GM12878 (cell line): ENCODE data around the gene UBAP2. TPM values are rescaled to one million over a fixed set of nuclear protein-coding genes. Genes with fewer than 3 reads are reported as not detected.

Experiments
- DPF2 ChIP-seq: fragments of 450-650 bp; IDR thresholded peaks from 2 replicates; pipeline ENCODE4 v1.6.1; 2017; ENCODE audit warnings: mild to moderate bottlenecking
- LARP7 ChIP-seq: fragments of 450-650 bp; IDR thresholded peaks from 2 replicates; pipeline ENCODE4 v1.6.1; 2017; ENCODE audit warnings: mild to moderate bottlenecking
- MTA2 ChIP-seq: fragments of 450-650 bp; IDR thresholded peaks from 2 replicates; pipeline ENCODE4 v1.6.1; 2016; ENCODE audit warnings: low read depth, mild to moderate bottlenecking, moderate library complexity
- MYC ChIP-seq: IDR thresholded peaks from 2 replicates; pipeline ENCODE4 v1.6.1; 2011; ENCODE audit warnings: mild to moderate bottlenecking, low read length, moderate library complexity, inconsistent platforms; ENCODE audit not compliant: insufficient read depth, insufficient replicate concordance, insufficient read length, severe bottlenecking
- SIN3A ChIP-seq: IDR thresholded peaks from 2 replicates; pipeline ENCODE4 v1.6.1; 2012; ENCODE audit warnings: low read depth, low read length, improper control_type of control experiment
- SIX5 ChIP-seq: IDR thresholded peaks from 2 replicates; pipeline ENCODE4 v1.6.1; 2011; ENCODE audit warnings: mild to moderate bottlenecking, low read depth, low read length, moderate library complexity; ENCODE audit not compliant: severe bottlenecking
- SP1 ChIP-seq: IDR thresholded peaks from one replicate; pipeline ENCODE4 v1.6.1; 2011; ENCODE audit warnings: low read depth, low read length
- TBL1XR1 ChIP-seq: IDR thresholded peaks from 2 replicates; pipeline ENCODE4 v1.6.1; 2012; ENCODE audit warnings: low read depth, low read length, improper control_type of control experiment
- WRNIP1 ChIP-seq: IDR thresholded peaks from 2 replicates; pipeline ENCODE4 v1.6.1; 2011; ENCODE audit warnings: low read depth, low read length, improper control_type of control experiment, borderline replicate concordance
- ZNF24 ChIP-seq: fragments of 450-650 bp; IDR thresholded peaks from 2 replicates; pipeline ENCODE4 v1.6.1; 2017; ENCODE audit warnings: antibody characterized with exemption, mild to moderate bottlenecking
- ZNF687 ChIP-seq: fragments of 450-650 bp; IDR thresholded peaks from 2 replicates; pipeline ENCODE4 v1.6.1; 2017; ENCODE audit warnings: mild to moderate bottlenecking, moderate library complexity
- polyA plus RNA-seq, 11 experiments: library from polyadenylated mRNA; depleted of rRNA in 4 of 11; unstranded in 6 of 11; stranded (reverse) in 5 of 11; fragments of >200 nt; fragmentation: Nextera tagmentation in 4 of 11; fragmentation: Illumina TruSeq in 1 of 11; extraction: Ambion mirVana in 4 of 11; extraction: Trizol in 1 of 11; gene quantifications; 1 replicate in 1 of 11; 2 replicates in 10 of 11; pipeline versions ENCODE4 v1.2.1 to v1.2.3, GENCODE V29; 2011 to 2016; ENCODE audit warnings: inconsistent platforms in 2 of 11, missing spikeins in 2 of 11, low read depth in 1 of 11
- total RNA-seq, 4 experiments: library from RNA; depleted of rRNA in 3 of 4; stranded (reverse); fragments of >200 nt in 3 of 4; fragmentation: Illumina TruSeq in 1 of 4; extraction: Trizol in 1 of 4; gene quantifications; 2 replicates each; pipeline versions ENCODE4 v1.2.1 to v1.2.3, GENCODE V29; 2013 to 2021
- TF ChIP-seq, protein P1 (sequence below): IDR thresholded peaks from 2 replicates; pipeline ENCODE4 v1.6.1; 2011; ENCODE audit warnings: borderline replicate concordance, low read depth, mild to moderate bottlenecking, moderate library complexity, low read length; ENCODE audit not compliant: insufficient read depth, poor library complexity, severe bottlenecking
- TF ChIP-seq, protein P2 (sequence below): fragments of 450-650 bp; IDR thresholded peaks from 2 replicates; pipeline ENCODE4 v1.6.1; 2016; ENCODE audit warnings: mild to moderate bottlenecking
- TF ChIP-seq, protein P3 (sequence below): fragments of 450-650 bp; IDR thresholded peaks from 2 replicates; pipeline ENCODE4 v1.6.1; 2016; ENCODE audit warnings: mild to moderate bottlenecking, moderate library complexity, borderline replicate concordance

The UBAP2 gene
- total and polyA plus RNA-seq, 10 of the 15 experiments (the other 5 are each of a cell fraction or from before 2014, with no cell fraction given), result 8.5 to 48.2 (median 28.1) TPM

- TF ChIP-seq, protein P1, sequence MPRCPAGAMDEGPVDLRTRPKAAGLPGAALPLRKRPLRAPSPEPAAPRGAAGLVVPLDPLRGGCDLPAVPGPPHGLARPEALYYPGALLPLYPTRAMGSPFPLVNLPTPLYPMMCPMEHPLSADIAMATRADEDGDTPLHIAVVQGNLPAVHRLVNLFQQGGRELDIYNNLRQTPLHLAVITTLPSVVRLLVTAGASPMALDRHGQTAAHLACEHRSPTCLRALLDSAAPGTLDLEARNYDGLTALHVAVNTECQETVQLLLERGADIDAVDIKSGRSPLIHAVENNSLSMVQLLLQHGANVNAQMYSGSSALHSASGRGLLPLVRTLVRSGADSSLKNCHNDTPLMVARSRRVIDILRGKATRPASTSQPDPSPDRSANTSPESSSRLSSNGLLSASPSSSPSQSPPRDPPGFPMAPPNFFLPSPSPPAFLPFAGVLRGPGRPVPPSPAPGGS, result peak; percentile 43
- TF ChIP-seq ZNF24, result no peak
- TF ChIP-seq, protein P2, sequence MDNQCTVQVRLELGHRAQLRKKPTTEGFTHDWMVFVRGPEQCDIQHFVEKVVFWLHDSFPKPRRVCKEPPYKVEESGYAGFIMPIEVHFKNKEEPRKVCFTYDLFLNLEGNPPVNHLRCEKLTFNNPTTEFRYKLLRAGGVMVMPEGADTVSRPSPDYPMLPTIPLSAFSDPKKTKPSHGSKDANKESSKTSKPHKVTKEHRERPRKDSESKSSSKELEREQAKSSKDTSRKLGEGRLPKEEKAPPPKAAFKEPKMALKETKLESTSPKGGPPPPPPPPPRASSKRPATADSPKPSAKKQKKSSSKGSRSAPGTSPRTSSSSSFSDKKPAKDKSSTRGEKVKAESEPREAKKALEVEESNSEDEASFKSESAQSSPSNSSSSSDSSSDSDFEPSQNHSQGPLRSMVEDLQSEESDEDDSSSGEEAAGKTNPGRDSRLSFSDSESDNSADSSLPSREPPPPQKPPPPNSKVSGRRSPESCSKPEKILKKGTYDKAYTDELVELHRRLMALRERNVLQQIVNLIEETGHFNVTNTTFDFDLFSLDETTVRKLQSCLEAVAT, result peak; percentile 64; the same call in 1 of the 2 replicates
- peak; percentile 90 for TF ChIP-seq SIN3A
- TF ChIP-seq SP1, result peak; percentile 72
- peak; percentile 70 for TF ChIP-seq LARP7
- TF ChIP-seq SIX5, result peak; percentile 89
- peak; percentile 90 for TF ChIP-seq MYC
- peak; percentile 61; the same call in 1 of the 2 replicates for TF ChIP-seq ZNF687
- 0 out of 2 replicates have a peak, but pooled peaks have one; percentile 8 for TF ChIP-seq MTA2
- no peak for TF ChIP-seq WRNIP1
- TF ChIP-seq, protein P3, sequence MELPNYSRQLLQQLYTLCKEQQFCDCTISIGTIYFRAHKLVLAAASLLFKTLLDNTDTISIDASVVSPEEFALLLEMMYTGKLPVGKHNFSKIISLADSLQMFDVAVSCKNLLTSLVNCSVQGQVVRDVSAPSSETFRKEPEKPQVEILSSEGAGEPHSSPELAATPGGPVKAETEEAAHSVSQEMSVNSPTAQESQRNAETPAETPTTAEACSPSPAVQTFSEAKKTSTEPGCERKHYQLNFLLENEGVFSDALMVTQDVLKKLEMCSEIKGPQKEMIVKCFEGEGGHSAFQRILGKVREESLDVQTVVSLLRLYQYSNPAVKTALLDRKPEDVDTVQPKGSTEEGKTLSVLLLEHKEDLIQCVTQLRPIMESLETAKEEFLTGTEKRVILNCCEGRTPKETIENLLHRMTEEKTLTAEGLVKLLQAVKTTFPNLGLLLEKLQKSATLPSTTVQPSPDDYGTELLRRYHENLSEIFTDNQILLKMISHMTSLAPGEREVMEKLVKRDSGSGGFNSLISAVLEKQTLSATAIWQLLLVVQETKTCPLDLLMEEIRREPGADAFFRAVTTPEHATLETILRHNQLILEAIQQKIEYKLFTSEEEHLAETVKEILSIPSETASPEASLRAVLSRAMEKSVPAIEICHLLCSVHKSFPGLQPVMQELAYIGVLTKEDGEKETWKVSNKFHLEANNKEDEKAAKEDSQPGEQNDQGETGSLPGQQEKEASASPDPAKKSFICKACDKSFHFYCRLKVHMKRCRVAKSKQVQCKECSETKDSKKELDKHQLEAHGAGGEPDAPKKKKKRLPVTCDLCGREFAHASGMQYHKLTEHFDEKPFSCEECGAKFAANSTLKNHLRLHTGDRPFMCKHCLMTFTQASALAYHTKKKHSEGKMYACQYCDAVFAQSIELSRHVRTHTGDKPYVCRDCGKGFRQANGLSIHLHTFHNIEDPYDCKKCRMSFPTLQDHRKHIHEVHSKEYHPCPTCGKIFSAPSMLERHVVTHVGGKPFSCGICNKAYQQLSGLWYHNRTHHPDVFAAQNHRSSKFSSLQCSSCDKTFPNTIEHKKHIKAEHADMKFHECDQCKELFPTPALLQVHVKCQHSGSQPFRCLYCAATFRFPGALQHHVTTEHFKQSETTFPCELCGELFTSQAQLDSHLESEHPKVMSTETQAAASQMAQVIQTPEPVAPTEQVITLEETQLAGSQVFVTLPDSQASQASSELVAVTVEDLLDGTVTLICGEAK, result no peak; the same call in 1 of the 2 replicates
- TF ChIP-seq TBL1XR1, result peak; percentile 71; the same call in 1 of the 2 replicates
- TF ChIP-seq DPF2, result 0 out of 2 replicates have a peak, but pooled peaks have one; percentile 59
Measured at GRCh38 chr9:34048727-34049629, at the start of gene UBAP2 (continued).
